CD4-positive, alpha-beta T cell treated with Interferon gamma for 1 hour (primary cell): ENCODE data around the gene COQ9.

Experiments
- DNase-seq: peaks from one replicate; pipeline ENCODE4 v3.0.0-alpha.2; 2020

Gene COQ9

GRCh38 chr16:57473906-57474305, 26.6 kb downstream of the COQ9 start:
- DNase-seq: no peak

DNA sequence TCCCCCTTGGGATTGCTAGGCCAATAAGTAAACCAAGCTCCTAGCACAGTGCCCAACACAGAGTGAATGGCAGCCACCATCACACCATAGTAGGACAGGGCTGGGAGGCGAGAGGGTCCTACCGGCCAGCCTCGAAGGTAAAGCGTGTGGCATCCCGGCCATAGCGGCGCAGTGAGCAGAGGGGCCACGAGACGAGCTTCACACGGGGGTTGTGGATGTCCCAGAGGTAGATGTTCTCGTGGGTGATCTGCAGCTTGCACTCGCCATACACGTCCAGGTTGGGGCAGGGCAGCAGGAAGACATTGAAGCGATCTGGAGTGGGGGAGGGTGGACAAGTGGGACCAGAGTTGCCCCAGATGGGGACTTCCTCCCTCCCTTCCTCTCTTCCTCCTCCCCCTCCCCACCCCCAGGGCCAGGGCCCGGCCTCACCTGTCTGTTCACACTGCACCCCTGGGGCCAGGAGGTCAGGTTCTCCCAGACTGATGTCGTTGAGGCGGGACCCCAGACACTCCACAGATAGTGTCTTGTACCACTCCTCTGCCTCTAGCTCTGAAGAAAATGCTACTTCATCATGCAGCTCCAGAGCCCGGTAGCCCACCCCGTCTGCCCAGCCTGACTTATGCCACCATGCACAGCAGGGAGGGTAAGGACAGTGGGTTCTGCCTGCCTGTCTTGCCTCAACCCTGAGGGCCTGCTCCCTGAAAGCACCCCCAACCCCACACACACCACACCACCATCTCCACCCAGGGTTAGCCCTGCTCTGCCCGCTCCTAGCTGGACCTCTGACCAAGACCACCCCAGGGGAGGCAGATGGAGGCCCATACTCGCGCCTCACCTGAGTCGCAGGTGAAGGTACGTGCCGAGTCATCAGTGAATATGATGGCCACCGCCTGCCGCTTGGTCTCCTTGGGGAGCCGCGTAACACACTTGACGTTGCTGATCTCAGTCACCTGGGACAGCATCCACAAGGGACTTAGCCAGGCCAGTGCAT, 27.7 kb downstream of the COQ9 start:
- no peak for DNase-seq

DNA sequence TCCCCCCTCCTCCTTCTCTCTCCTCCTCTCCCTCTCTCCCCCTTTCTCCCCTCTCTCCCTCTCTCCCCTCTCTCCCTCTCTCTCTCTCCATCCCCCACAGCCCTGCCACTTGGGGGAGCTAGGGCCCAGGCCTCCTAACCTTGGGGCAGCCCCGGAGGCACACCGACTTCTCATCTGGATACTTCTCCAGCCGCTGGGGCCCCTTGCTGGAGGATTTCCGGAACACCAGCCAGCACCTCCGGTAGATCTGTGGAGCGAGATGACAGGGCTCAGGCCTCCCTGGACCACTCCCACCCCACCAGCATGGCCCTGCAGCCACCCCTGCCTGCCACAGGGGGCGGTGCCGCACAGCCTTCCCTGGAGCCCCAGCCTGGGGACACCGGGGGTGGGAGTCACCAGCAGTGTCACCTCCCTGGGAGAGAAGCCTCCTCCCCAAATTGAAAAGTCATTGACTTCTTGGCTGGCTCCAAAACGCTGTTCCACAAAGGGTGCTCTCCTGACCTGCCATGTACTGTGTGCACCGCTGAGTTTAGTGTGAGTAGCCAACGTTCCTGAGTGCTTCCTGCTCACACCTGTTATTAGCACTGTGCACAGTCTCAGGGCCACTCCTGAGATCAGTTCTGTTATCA, 28.5 kb downstream of the COQ9 start:
- DNase-seq: peak; percentile 64

GRCh38 chr16:57476546-57477410, 29.5 kb downstream of the COQ9 start:
- no peak for DNase-seq

DNA sequence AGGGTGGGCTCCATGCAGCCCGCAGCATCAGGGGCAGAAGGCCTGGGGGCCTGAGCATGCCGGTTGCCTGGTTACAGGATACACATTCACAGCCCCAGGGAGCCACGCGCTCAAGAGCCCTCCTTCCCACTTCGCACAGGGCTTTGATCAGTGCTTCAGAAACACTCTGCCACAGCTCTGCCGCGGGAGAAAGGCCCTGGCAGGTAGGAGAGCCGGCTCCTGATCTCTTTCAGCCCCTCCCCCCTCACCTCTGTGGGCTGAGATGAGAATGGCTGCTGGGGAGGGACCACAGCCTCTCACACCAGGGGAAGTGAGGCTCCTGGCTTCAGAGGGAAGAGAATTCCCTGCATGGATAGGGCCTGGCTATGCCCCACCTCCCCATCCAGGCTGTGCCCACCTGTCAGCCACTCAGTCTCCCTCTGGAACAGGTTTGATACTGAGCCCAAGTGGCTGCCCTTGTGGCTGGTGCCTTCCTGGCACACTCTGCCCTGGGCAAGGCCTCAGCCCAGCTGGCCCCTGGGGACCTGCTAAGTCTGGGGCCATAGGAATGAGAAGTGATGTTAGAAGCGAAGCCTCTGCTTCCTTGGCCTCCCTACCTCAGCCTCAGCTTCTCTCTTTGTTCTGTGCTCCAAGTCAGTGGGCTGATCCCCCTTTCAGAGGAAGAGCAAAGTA, 30.4 kb downstream of the COQ9 start:
- DNase-seq: no peak

DNA sequence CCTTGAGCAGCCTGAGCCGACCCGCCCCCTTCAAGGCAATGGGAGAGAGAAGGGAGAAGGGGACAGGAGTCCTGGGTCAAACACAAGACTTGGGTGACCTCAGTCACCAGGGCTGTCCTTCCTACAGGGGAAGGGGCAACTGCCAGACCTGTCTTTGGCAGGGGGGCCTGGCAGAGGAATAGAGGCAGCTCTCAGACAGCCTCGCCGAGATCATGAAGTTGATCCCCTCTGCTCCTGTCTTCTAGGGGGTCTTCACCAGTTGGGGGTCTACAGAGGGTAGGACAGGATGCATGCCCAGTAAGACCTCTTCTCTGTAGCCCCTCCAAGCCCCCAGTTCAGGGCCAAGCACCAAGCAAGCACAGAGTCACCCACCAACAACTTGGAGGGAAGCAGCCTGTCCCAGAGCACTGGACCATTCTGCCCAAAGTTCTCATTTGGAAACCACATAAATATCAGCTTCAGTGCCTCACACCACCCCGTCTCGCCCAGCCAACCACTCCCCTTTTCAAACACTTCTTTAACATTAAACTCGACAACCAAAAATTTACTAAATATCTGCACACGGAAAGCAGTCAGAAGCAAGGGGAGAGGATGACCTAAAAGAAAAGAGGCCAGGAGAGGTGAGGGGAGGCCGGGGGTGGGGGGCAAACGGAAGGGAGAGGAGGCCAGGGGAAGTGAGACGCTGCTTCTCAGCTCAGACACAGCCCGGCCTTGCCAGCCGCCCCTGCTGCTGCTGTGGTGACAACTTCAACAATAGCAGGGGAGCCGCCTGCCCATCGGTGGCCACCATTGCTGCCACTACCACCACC, 31.3 kb downstream of the COQ9 start:
- no peak for DNase-seq

DNA sequence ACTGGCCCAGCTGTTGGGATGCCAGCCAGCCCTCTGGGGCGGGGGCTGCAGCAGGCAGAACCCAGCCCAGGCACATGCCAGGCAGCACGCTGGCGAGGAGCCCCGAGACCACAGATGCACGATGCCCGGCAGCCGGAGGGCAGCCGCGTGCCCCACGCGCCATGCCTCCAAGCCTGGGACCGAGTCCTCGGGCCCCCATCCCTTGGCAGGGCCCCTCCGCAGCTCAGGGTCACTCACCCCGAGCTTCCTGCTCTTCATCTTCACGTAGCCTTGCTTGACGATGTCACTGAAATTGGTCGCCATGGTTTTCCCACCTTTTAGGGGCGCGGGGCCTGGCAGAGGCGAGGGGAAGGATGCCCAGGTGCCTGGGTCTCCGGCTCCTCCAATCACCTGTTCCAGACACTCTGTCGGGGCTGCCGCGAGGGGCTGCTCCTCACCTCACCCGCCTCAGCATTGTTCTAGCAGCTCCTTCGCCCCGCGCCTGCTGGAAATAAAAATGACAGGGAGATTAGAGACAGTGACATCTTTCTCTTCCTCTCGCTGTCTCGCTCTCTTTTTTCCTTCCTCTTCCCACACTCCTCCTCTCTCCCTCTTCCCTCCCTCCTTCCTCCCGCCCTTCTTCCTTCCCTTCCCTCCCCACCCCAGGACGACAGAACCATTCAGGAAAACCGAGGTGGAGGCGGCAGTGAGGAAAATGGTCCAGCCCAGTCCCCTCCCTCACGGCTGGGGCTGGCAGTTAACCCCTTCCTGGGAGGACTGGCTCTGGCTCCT, 32.1 kb downstream of the COQ9 start:
- DNase-seq: no peak

DNA sequence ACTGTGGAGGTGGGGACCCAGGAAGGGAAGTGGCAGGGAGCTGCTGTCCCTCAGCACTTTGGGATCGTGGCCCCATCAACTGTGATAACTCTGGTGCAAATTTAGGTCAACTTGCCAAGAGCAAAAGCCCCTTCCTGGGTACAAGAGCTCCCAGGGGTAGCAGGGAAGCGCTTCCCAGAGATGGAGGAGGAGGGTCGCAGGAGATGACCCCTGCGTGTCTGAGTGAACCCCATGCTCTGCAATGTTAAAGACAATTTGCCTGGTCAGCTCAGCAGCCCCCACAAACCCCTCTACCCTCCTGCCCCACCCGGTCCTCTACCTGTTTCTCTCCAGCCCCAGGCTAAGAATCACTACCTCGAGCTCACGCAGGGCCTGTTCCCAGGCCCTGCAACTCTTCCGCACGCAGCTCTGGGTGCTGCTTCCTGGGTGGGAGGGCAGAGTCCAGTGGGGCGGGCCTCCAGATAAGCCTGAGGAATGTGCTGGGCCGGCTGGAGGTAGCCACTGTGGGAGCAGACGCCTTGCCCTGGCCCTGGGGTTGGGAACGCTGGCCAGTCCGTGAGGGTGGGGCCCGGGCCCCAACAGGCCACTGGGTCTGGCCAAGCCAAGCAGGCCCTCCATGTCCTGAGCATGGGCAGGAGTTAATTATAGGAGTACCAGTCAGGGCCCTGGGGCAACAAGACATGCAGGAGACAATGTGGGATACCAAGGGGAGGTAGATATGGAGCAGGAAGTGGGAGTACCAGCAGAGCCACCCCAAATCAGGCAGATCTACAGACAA, 32.9 kb downstream of the COQ9 start:
- DNase-seq: no peak

GRCh38 chr16:57480754-57481230, 33.5 kb downstream of the COQ9 start:
- no peak for DNase-seq

GRCh38 chr16:57481421-57481820, 34.1 kb downstream of the COQ9 start:
- no peak for DNase-seq

- no peak for DNase-seq
Measured at GRCh38 chr16:57482845-57483545, 35.7 kb downstream of the COQ9 start.

- no peak for DNase-seq
Measured at GRCh38 chr16:57483725-57484514, 36.6 kb downstream of the COQ9 start.

GRCh38 chr16:57484515-57485005, 37.3 kb downstream of the COQ9 start:
- DNase-seq: no peak

- DNase-seq: no peak
Measured at GRCh38 chr16:57485091-57485915, 38.0 kb downstream of the COQ9 start.

DNA sequence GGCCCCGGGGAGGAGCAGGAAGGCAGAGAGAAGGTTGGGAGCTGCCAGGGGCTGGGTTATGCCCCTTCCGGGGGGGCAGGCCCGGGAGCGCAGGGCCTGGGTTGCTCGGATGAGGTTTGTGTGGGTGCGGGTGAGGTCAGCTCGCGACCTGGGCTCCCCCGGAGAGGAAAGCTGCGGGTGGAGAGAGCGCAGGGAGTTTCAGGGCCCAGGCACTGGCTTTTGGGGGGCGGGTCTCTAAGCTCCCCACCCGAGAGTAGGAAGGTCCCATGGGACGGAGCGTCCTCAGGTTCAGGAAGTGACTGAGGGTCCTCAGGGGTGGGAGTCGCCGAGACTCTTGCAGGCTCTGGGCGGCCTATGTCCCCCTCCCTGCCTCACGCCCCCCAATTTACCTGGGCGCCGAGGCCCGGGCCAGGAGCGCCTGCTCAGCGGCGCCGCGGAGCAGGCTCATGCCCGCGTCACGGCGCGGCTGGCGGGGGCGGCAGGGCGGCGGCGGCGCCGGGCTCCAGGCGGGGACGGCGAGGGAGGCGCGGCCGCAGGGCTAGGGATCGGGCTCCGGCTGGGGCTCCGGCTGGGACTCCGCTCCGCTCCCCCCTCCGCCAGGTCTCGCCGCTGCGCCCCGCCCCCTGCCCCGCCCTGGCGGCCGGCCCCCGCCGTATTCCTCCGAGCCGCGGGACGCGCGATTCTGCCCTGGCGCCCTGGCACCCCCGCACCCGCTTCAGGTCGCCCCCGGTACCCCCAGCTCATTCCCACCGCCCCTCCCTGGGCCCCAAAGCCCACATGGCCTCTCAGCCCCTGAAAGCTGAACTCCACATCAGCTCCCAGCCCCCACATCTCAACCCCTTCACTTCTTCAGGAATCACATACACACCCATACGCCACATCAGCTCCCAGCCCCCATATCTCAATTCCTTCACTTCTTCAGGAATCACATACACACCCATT, 38.9 kb downstream of the COQ9 start, which contains the start of gene DOK4:
DOK4 (minus strand) TSS at position 578 of the 942 bp plus-strand sequence. CDS start 6,986 bp downstream, outside the sequence.
- peak; percentile 71 for DNase-seq
